ENCODE data around the gene CASQ2. TPM values are rescaled to one million over a fixed set of nuclear protein-coding genes. Genes with fewer than 3 reads are reported as not detected.
"Not testable (repeated sequence)": the region's sequence is repeated elsewhere in the genome, so short reads cannot be mapped to it uniquely, and the experiment has no call there.

Gene CASQ2
- total and polyA plus RNA-seq, 10 of the 15 experiments (the other 5 are each of a cell fraction or from before 2014, with no cell fraction given): not detected

- no peak for TF ChIP-seq KLF5 (IDR thresholded peaks at IDR 0.05; ENCODE audit: partially characterized antibody)
- no peak for TF ChIP-seq ZNF384 (IDR thresholded peaks at IDR 0.05; ENCODE audit: borderline replicate concordance, low read depth, low read length)
Measured at GRCh38 chr1:115781343-115781742, 12.8 kb upstream of the CASQ2 start (continued).

GRCh38 chr1:115780655-115781054 lies 12.1 kb upstream of the CASQ2 start:
- ATAC-seq; RAD21 ChIA-PET (ENCODE audit: unreplicated experiment); BruUV-seq (replicated peaks); H3K79me2 ChIP-seq (ENCODE audit: control insufficient read depth, insufficient read depth, low read length); H2AFZ ChIP-seq (ENCODE audit: control insufficient read depth, low read depth, low read length); H3K9me3 ChIP-seq (replicated peaks; ENCODE audit: control insufficient read depth, insufficient read depth, low read length); in situ Hi-C loops (cut with MboI); H3K36me3 ChIP-seq (ENCODE audit: control insufficient read depth in 2 of 2, insufficient read depth in 2 of 2, low read length in 1 of 2); H3K27me3 ChIP-seq (replicated peaks in 1 of 2; ENCODE audit: control insufficient read depth in 2 of 2, insufficient read depth in 2 of 2, low read length in 1 of 2); CTCF ChIA-PET; SMC1A ChIA-PET (ENCODE audit: uncharacterized antibody, unreplicated experiment); FAIRE-seq; H3K9ac ChIP-seq (ENCODE audit: control insufficient read depth, insufficient read depth, low read length); H3K4me2 ChIP-seq (ENCODE audit: control insufficient read depth, insufficient read depth); POLR2A ChIA-PET; H3K4me3 ChIP-seq; DNase-seq (ENCODE audit: low read depth, low spot score); intact Hi-C loops (cut with micrococcal nuclease; ENCODE audit: unreplicated experiment); H4K20me1 ChIP-seq (ENCODE audit: control insufficient read depth, insufficient read depth); H3K4me1 ChIP-seq (ENCODE audit: control insufficient read depth, insufficient read depth, low read length); H3K27ac ChIP-seq (ENCODE audit: control insufficient read depth, insufficient read depth): not testable (repeated sequence)
- WGBS (ENCODE audit: insufficient coverage, insufficient replicate concordance, low lambda C conversion rate, missing lambda C conversion rate): 17% methylated on average over 2 of the region's 2 CpGs

- FAIRE-seq; H3K4me1 ChIP-seq (ENCODE audit: control insufficient read depth, insufficient read depth, low read length); ATAC-seq; H3K9me3 ChIP-seq (replicated peaks; ENCODE audit: control insufficient read depth, insufficient read depth, low read length); in situ Hi-C loops (cut with MboI); RAD21 ChIA-PET (ENCODE audit: unreplicated experiment); H3K36me3 ChIP-seq (ENCODE audit: control insufficient read depth in 2 of 2, insufficient read depth in 2 of 2, low read length in 1 of 2); H4K20me1 ChIP-seq (ENCODE audit: control insufficient read depth, insufficient read depth); H3K4me3 ChIP-seq; H2AFZ ChIP-seq (ENCODE audit: control insufficient read depth, low read depth, low read length); intact Hi-C loops (cut with micrococcal nuclease; ENCODE audit: unreplicated experiment); DNase-seq (ENCODE audit: low read depth, low spot score); H3K4me2 ChIP-seq (ENCODE audit: control insufficient read depth, insufficient read depth); H3K79me2 ChIP-seq (ENCODE audit: control insufficient read depth, insufficient read depth, low read length); H3K27me3 ChIP-seq (replicated peaks in 1 of 2; ENCODE audit: control insufficient read depth in 2 of 2, insufficient read depth in 2 of 2, low read length in 1 of 2); H3K9ac ChIP-seq (ENCODE audit: control insufficient read depth, insufficient read depth, low read length); H3K27ac ChIP-seq (ENCODE audit: control insufficient read depth, insufficient read depth); BruUV-seq (replicated peaks); SMC1A ChIA-PET (ENCODE audit: uncharacterized antibody, unreplicated experiment); CTCF ChIA-PET: not testable (repeated sequence)
- POLR2A ChIA-PET: interaction anchor here (0.7 kb wide), 1 partner anchor 82 kb away, joined by 10 read pairs; no protein-coding TSS in a partner anchor
- 35% methylated on average over 1 of the region's 1 CpG for WGBS (ENCODE audit: insufficient coverage, insufficient replicate concordance, low lambda C conversion rate, missing lambda C conversion rate)
Measured at GRCh38 chr1:115779075-115779474, 10.6 kb upstream of the CASQ2 start.
